A549 (cell line): Measurements from ENCODE around the gene LUZP2.

Experiments used
- CTCF ChIP-seq: fragments of >200 bp; sonication (Bioruptor Twin); formaldehyde crosslinking; IDR thresholded peaks from 3 replicates; pipeline ENCODE4 v1.5.1; 2016
- EP300 ChIP-seq, 2 experiments: fragments of >200 bp; sonication (Bioruptor Twin); formaldehyde crosslinking; IDR thresholded peaks; 2 replicates in 1 of 2; 3 replicates in 1 of 2; pipeline ENCODE4 v1.6.1; 2016 to 2017
- FOSL2 ChIP-seq, 2 experiments: fragments of 450-650 bp in 1 of 2; fragments of >200 bp in 1 of 2; sonication (Bioruptor Twin) in 1 of 2; formaldehyde crosslinking; IDR thresholded peaks; 2 replicates each; pipeline versions ENCODE4 v1.5.0 to v1.6.1; 2016 to 2020; ENCODE audit warnings: mild to moderate bottlenecking in 1 of 2, moderate library complexity in 1 of 2
- HDAC2 ChIP-seq: fragments of 200-600 bp; sonication (generic); IDR thresholded peaks from 2 replicates; pipeline ENCODE4 v1.6.1; 2016
- JUNB ChIP-seq: fragments of >200 bp; sonication (Bioruptor Twin); formaldehyde crosslinking; IDR thresholded peaks from 2 replicates; pipeline ENCODE4 v1.6.1; 2016
- POLR2A ChIP-seq: IDR thresholded peaks from 2 replicates; pipeline ENCODE4 v1.6.1; 2012; ENCODE audit warnings: mild to moderate bottlenecking, low read length
- RAD21 ChIP-seq, 2 experiments: fragments of >200 bp in 1 of 2; sonication (Bioruptor Twin) in 1 of 2; formaldehyde crosslinking in 1 of 2; IDR thresholded peaks in 1 of 2; conservative IDR thresholded peaks in 1 of 2; 2 replicates in 1 of 2; 3 replicates in 1 of 2; pipeline ENCODE4 v1.6.1; 2012 to 2018; ENCODE audit warnings: inconsistent platforms in 1 of 2
- RFX5 ChIP-seq: fragments of 450-650 bp; IDR thresholded peaks from 2 replicates; pipeline ENCODE4 v1.7.1; 2014; ENCODE audit warnings: antibody characterized with exemption, mild to moderate bottlenecking, moderate library complexity

- TF ChIP-seq HDAC2 (no peak), POLR2A (no peak), CTCF (no peak), RAD21 (conservative IDR thresholded peaks at IDR 0.05 in 1 of 2, IDR thresholded peaks at IDR 0.05 in 1 of 2) (no peak), EP300 (IDR thresholded peaks at IDR 0.05) (no peak), JUNB (no peak), FOSL2 (IDR thresholded peaks at IDR 0.05) (no peak), FOSL2 (CRISPR knock-in tag; IDR thresholded peaks at IDR 0.05) (no peak), RFX5 (no peak)
These were observed 242.8 kb downstream of the LUZP2 start for GRCh38 chr11:24739637-24740036.
